HL-60 (cell line): ENCODE results near the gene TAF1B.

Experiments
- DNase-seq, 2 experiments: peaks; one replicate each; pipeline ENCODE4 v3.0.0-alpha.2; 2010 to 2020; ENCODE audit warnings: low read depth in 1 of 2, low spot score in 1 of 2
- H3K27ac ChIP-seq: fragments of 250-450 bp; sonication (Bioruptor Pico); replicated peaks from 2 replicates; pipeline ENCODE4 v1.5.1; 2020; ENCODE audit warnings: mild to moderate bottlenecking, moderate library complexity
- H3K27me3 ChIP-seq: fragments of 250-450 bp; sonication (Bioruptor Pico); 2 replicates; pipeline ENCODE4 v1.5.1; 2021; ENCODE audit warnings: mild to moderate bottlenecking, moderate library complexity; ENCODE audit not compliant: insufficient read depth, poor library complexity, severe bottlenecking
- H3K4me3 ChIP-seq: replicated peaks from 2 replicates; pipeline ENCODE4 v1.5.1; 2011; ENCODE audit warnings: mild to moderate bottlenecking, control low read depth, low read length; ENCODE audit not compliant: insufficient read depth
- CTCF ChIP-seq: IDR thresholded peaks from one replicate; pipeline ENCODE4 v1.5.1; 2011; ENCODE audit warnings: low read length, control low read depth, inconsistent platforms; ENCODE audit not compliant: insufficient read depth
- GABPA ChIP-seq: IDR thresholded peaks from 2 replicates; pipeline ENCODE4 v1.6.1; 2012; ENCODE audit warnings: low read depth
- POLR2AphosphoS5 ChIP-seq: IDR thresholded peaks from 2 replicates; pipeline ENCODE4 v1.6.1; 2012; ENCODE audit warnings: low read depth
- REST ChIP-seq: IDR thresholded peaks from 2 replicates; pipeline ENCODE4 v1.6.1; 2012; ENCODE audit warnings: low read depth; ENCODE audit not compliant: insufficient replicate concordance
- SPI1 ChIP-seq: IDR thresholded peaks from 2 replicates; pipeline ENCODE4 v1.6.1; 2012; ENCODE audit warnings: low read depth, mild to moderate bottlenecking, borderline replicate concordance

The TAF1B gene

DNA sequence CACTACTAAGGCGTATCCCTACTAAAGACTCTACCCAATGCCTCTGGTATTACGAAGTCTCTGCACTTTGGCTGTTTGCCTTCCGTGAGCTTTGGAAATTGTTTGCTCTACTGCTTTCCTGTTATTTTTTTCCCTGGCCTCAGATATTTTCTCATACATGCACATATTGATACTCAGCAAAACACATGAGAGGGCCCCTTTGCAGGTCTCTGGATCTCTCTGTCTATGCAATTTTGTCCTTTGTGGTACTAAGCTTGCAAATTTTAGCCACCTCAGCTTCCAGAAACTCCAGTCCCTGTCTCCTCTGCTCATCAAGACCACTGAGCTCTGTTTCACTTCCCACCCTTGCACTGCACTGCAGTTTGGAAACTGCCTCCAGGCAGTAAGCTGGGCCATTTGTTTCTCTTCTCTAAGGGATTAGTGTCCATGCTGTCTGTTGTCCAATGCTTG lies 46.6 kb downstream of the TAF1B start:
- Histone ChIP-seq H3K27ac (no peak overlapping the region), H3K27me3 (no peaks in the 10 kb centered on the region), H3K4me3 (no peak overlapping the region)
- TF ChIP-seq POLR2AphosphoS5 (no peak), SPI1 (no peak), REST (no peak), GABPA (no peak)
- DNase-seq = no peak

GRCh38 chr2:9892236-9892635 lies 49.0 kb downstream of the TAF1B start:
- Histone ChIP-seq H3K4me3 (no peak overlapping the region), H3K27me3 (no peaks in the 10 kb centered on the region), H3K27ac (no peak overlapping the region)
- no peak for TF ChIP-seq GABPA
- no peak for TF ChIP-seq CTCF
- TF ChIP-seq POLR2AphosphoS5 = no peak
- TF ChIP-seq REST = no peak
- TF ChIP-seq SPI1 = no peak
- DNase-seq = no peak

- no peak for DNase-seq
- H3K4me3 ChIP-seq = no peak overlapping the region
- TF ChIP-seq SPI1 (no peak), POLR2AphosphoS5 (no peak), GABPA (no peak), CTCF (no peak), REST (no peak)
These were observed 52.7 kb downstream of the TAF1B start for GRCh38 chr2:9895669-9896590.

More at GRCh38 chr2:9895669-9896590, 52.7 kb downstream of the TAF1B start:
- Histone ChIP-seq H3K27me3 (no peaks in the 10 kb centered on the region), H3K27ac (no peak overlapping the region)
